Liver (tissue), 9 donors: Measurements from ENCODE around the gene USP31. TPM values are rescaled to one million over a fixed set of nuclear protein-coding genes. Genes with fewer than 3 reads are reported as not detected.

ENCODE experiments used
- DNase-seq: peaks from one replicate; pipeline ENCODE4 v3.0.0-alpha.2; 2017; ENCODE audit warnings: low spot score
- H3K27ac ChIP-seq, 2 donors: one replicate each; pipeline ENCODE4 v1.7.0; 2013; ENCODE audit warnings: inconsistent platforms in 2 of 2, low read length in 2 of 2, control low read depth in 1 of 2, low read depth in 1 of 2, mild to moderate bottlenecking in 1 of 2
- H3K27me3 ChIP-seq, 4 donors: one replicate each; pipeline versions ENCODE4 v1.6.1 to v1.7.0; 2013; ENCODE audit warnings: low read length in 3 of 4, inconsistent platforms in 1 of 4, mild to moderate bottlenecking in 1 of 4, moderate library complexity in 1 of 4; ENCODE audit not compliant: control insufficient read depth in 4 of 4, insufficient read depth in 4 of 4
- H3K36me3 ChIP-seq, 4 donors: one replicate each; pipeline versions ENCODE4 v1.6.1 to v1.7.0; 2013; ENCODE audit warnings: low read length in 3 of 4, mild to moderate bottlenecking in 3 of 4, low read depth in 1 of 4, moderate library complexity in 1 of 4; ENCODE audit not compliant: control insufficient read depth in 4 of 4, insufficient read depth in 3 of 4
- H3K4me1 ChIP-seq, 4 donors: one replicate each; pipeline versions ENCODE4 v1.6.1 to v1.7.0; 2013; ENCODE audit warnings: low read length in 3 of 4, mild to moderate bottlenecking in 3 of 4, moderate library complexity in 1 of 4; ENCODE audit not compliant: control insufficient read depth in 4 of 4, insufficient read depth in 4 of 4
- H3K4me3 ChIP-seq, 3 donors: one replicate each; pipeline versions ENCODE4 v1.6.1 to v1.7.0; 2013; ENCODE audit warnings: low read length in 3 of 3, control low read depth in 1 of 3, low read depth in 1 of 3, mild to moderate bottlenecking in 1 of 3
- H3K9ac ChIP-seq, 2 donors: one replicate each; pipeline ENCODE4 v1.7.0; 2013; ENCODE audit warnings: low read length in 2 of 2, mild to moderate bottlenecking in 2 of 2, moderate library complexity in 2 of 2, control low read depth in 1 of 2, low read depth in 1 of 2
- H3K9me3 ChIP-seq, 4 donors: one replicate each; pipeline versions ENCODE4 v1.6.1 to v1.7.0; 2013; ENCODE audit warnings: low read length in 3 of 4; ENCODE audit not compliant: control insufficient read depth in 4 of 4
- EGR1 ChIP-seq, 2 donors: IDR thresholded peaks; 2 replicates each; pipeline ENCODE4 v1.6.1; 2016 to 2018; ENCODE audit warnings: antibody characterized with exemption in 2 of 2, low read depth in 2 of 2
- FOXA1 ChIP-seq: IDR thresholded peaks from 2 replicates; pipeline ENCODE4 v1.6.1; 2016; ENCODE audit warnings: antibody characterized with exemption
- FOXA2 ChIP-seq: IDR thresholded peaks from 2 replicates; pipeline ENCODE4 v1.6.1; 2016; ENCODE audit warnings: antibody characterized with exemption
- GABPA ChIP-seq, 2 donors: IDR thresholded peaks in 1 of 2; conservative IDR thresholded peaks in 1 of 2; 2 replicates each; pipeline ENCODE4 v1.6.1; 2016; ENCODE audit warnings: antibody characterized with exemption in 2 of 2, mild to moderate bottlenecking in 1 of 2, moderate library complexity in 1 of 2
- HNF4A ChIP-seq, 2 donors: conservative IDR thresholded peaks; 2 replicates each; pipeline ENCODE4 v1.6.1; 2016; ENCODE audit warnings: antibody characterized with exemption in 2 of 2, mild to moderate bottlenecking in 2 of 2
- HNF4G ChIP-seq: IDR thresholded peaks from 2 replicates; pipeline ENCODE4 v1.6.1; 2016; ENCODE audit warnings: antibody characterized with exemption
- JUND ChIP-seq, 2 donors: IDR thresholded peaks; 2 replicates each; pipeline ENCODE4 v1.6.1; 2016; ENCODE audit warnings: antibody characterized with exemption in 2 of 2
- NR2F2 ChIP-seq: IDR thresholded peaks from 2 replicates; pipeline ENCODE4 v1.6.1; 2016; ENCODE audit warnings: antibody characterized with exemption
- RAD21 ChIP-seq, 2 donors: IDR thresholded peaks; 2 replicates each; pipeline ENCODE4 v1.6.1; 2016; ENCODE audit warnings: antibody characterized with exemption in 2 of 2, mild to moderate bottlenecking in 2 of 2
- REST ChIP-seq: IDR thresholded peaks from 2 replicates; pipeline ENCODE4 v1.6.1; 2016; ENCODE audit warnings: antibody characterized with exemption, mild to moderate bottlenecking
- RXRA ChIP-seq, 2 donors: IDR thresholded peaks; 2 replicates each; pipeline ENCODE4 v1.6.1; 2017 to 2018; ENCODE audit warnings: antibody characterized with exemption in 2 of 2, mild to moderate bottlenecking in 1 of 2
- SP1 ChIP-seq: IDR thresholded peaks from 2 replicates; pipeline ENCODE4 v1.6.1; 2018; ENCODE audit warnings: antibody characterized with exemption, mild to moderate bottlenecking
- TAF1 ChIP-seq: conservative IDR thresholded peaks from 2 replicates; pipeline ENCODE4 v1.6.1; 2016; ENCODE audit warnings: antibody characterized with exemption, mild to moderate bottlenecking
- YY1 ChIP-seq: IDR thresholded peaks from 2 replicates; pipeline ENCODE4 v1.6.1; 2016; ENCODE audit warnings: antibody characterized with exemption, mild to moderate bottlenecking
- WGBS: extraction: QIAGEN DNeasy Blood & Tissue Kit; methylation state at CpG from one replicate; pipeline ENCODE4 v1.1.7; 2013; 5-methylcytosine and 5-hydroxymethylcytosine counted together
- polyA plus RNA-seq, 2 donors: library from polyadenylated mRNA; stranded (reverse) in 1 of 2; unstranded in 1 of 2; fragments of 200-250 nt in 1 of 2; fragments of >200 nt in 1 of 2; fragmentation: Nextera tagmentation in 1 of 2; extraction: Ambion mirVana in 1 of 2; gene quantifications; one replicate each; pipeline versions ENCODE4 v1.2.1 to v1.2.3, GENCODE V29; 2013 to 2015
- total RNA-seq, 2 donors: library from RNA; depleted of rRNA; stranded (reverse); fragments of >200 nt; gene quantifications; one replicate each; pipeline ENCODE4 v1.2.3, GENCODE V29; 2014
- TF ChIP-seq, protein P1 (sequence below): IDR thresholded peaks from 2 replicates; pipeline ENCODE4 v1.6.1; 2016; ENCODE audit warnings: antibody characterized with exemption
- TF ChIP-seq, protein P2 (sequence below): IDR thresholded peaks from 2 replicates; pipeline ENCODE4 v1.6.1; 2016; ENCODE audit warnings: antibody characterized with exemption
- TF ChIP-seq, protein P3 (sequence below): fragments of 150-350 bp; IDR thresholded peaks from 2 replicates; pipeline ENCODE4 v1.5.1; 2017; ENCODE audit warnings: improper control_type of control experiment, low read depth, low read length; ENCODE audit not compliant: missing input control
- donor health status: healthy.
- donor health status: healthy.
- donor health status: healthy.
- donor health status: healthy.
- donor health status: healthy.

The USP31 gene
- total and polyA plus RNA-seq, 4 donors = 2.4 to 16.4 (median 3.8) TPM

DNA sequence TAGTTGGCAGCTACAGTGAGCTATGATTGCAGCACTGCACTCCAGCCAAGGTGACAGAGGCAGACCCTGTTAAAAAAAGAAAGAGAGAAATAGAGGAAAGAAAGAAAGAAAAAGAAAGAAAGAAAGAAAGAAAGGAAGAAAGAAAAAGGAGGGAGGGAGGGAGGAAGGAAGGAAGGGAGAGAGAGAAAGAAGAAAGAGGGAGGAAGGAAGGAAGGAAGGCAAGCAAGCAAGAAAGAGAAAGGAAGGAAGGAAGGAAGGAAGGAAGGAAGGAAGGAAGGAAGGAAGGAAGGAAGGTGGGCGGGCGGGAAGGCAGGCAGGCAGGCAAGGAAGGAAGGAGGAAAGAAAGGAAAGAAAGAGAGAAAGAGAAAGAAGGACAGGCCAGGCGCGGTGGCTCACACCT, 32.3 kb upstream of the USP31 start:
- TF ChIP-seq TAF1 (no peak), RXRA (IDR thresholded peaks at IDR 0.05) (no peak)
- H3K27me3 ChIP-seq = peaks cover 2 to 13% (median 7%) of the 10 kb centered on the region in 4 donors
- H3K9ac ChIP-seq = no peak overlapping the region
- H3K27ac ChIP-seq = no peak overlapping the region
- H3K36me3 ChIP-seq = no peaks in the 10 kb centered on the region
- no peaks in the 10 kb centered on the region for H3K9me3 ChIP-seq
- WGBS = 84% methylated on average over 4 of the region's 4 CpGs
- peaks cover 0 to 11% (median 7%) of the 10 kb centered on the region in 4 donors for H3K4me1 ChIP-seq
- DNase-seq = no peak
- no peak overlapping the region for H3K4me3 ChIP-seq

- Histone ChIP-seq H3K9ac (no peak overlapping the region), H3K27ac (no peak overlapping the region), H3K36me3 (no peaks in the 10 kb centered on the region), H3K4me3 (no peak overlapping the region), H3K27me3 (peaks cover 0 to 4% (median 0%) of the 10 kb centered on the region in 4 donors), H3K4me1 (no peaks in the 10 kb centered on the region), H3K9me3 (no peaks in the 10 kb centered on the region)
- TF ChIP-seq REST (no peak), RAD21 (IDR thresholded peaks at IDR 0.05) (no peak), RXRA (IDR thresholded peaks at IDR 0.05) (no peak), JUND (IDR thresholded peaks at IDR 0.05) (no peak), EGR1 (IDR thresholded peaks at IDR 0.05; ENCODE audit: low read depth in 2 of 2) (no peak), HNF4G (no peak), GABPA (IDR thresholded peaks at IDR 0.05 in 1 of 2, conservative IDR thresholded peaks at IDR 0.05 in 1 of 2) (no peak), FOXA1 (no peak), TAF1 (no peak), YY1 (no peak), SP1 (no peak), NR2F2 (no peak), FOXA2 (no peak), HNF4A (conservative IDR thresholded peaks at IDR 0.05) (no peak)
- TF ChIP-seq, protein P1, sequence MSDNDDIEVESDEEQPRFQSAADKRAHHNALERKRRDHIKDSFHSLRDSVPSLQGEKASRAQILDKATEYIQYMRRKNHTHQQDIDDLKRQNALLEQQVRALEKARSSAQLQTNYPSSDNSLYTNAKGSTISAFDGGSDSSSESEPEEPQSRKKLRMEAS = no peak
- TF ChIP-seq, protein P2, sequence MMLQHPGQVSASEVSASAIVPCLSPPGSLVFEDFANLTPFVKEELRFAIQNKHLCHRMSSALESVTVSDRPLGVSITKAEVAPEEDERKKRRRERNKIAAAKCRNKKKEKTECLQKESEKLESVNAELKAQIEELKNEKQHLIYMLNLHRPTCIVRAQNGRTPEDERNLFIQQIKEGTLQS = no peak
- TF ChIP-seq, protein P3, sequence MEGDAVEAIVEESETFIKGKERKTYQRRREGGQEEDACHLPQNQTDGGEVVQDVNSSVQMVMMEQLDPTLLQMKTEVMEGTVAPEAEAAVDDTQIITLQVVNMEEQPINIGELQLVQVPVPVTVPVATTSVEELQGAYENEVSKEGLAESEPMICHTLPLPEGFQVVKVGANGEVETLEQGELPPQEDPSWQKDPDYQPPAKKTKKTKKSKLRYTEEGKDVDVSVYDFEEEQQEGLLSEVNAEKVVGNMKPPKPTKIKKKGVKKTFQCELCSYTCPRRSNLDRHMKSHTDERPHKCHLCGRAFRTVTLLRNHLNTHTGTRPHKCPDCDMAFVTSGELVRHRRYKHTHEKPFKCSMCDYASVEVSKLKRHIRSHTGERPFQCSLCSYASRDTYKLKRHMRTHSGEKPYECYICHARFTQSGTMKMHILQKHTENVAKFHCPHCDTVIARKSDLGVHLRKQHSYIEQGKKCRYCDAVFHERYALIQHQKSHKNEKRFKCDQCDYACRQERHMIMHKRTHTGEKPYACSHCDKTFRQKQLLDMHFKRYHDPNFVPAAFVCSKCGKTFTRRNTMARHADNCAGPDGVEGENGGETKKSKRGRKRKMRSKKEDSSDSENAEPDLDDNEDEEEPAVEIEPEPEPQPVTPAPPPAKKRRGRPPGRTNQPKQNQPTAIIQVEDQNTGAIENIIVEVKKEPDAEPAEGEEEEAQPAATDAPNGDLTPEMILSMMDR = no peak
- no peak for DNase-seq
Observed at GRCh38 chr16:23175651-23176050, 26.4 kb upstream of the USP31 start.
